ENCODE results near the gene TMUB2.

TMUB2 gene

GRCh38 chr17:44184212-44184810 is 2.5 kb upstream of the TMUB2 start:
- Histone ChIP-seq H2AFZ (ENCODE audit: low read depth, low read length, severe bottlenecking) (no peak overlapping the region), H3K9me2 (replicated peaks; ENCODE audit: insufficient read depth, low read length) (no peaks in the 10 kb centered on the region), H3K27me3 (ENCODE audit: low read length) (no peaks in the 10 kb centered on the region), H3K9ac (ENCODE audit: low read length) (no peak overlapping the region), H3K4me3 (ENCODE audit: insufficient read depth, low read length, poor library complexity, severe bottlenecking) (no peak overlapping the region), H3K79me2 (ENCODE audit: insufficient read depth, low read length) (peaks cover 62% of the 10 kb centered on the region), H3K4me2 (ENCODE audit: low read depth, low read length, poor library complexity, severe bottlenecking) (peak overlapping the region; percentile 99), H4K20me1 (ENCODE audit: low read depth, low read length) (peaks cover 4% of the 10 kb centered on the region; the same call in 1 of the 2 replicates), H3K36me3 (ENCODE audit: low read length) (0 out of 2 replicates have a peak, but pooled peaks cover 2% of the 10 kb centered on the region), H3K9me3 (ENCODE audit: insufficient read depth, low read length) (no peaks in the 10 kb centered on the region), H3F3A (ENCODE audit: insufficient read depth) (0 out of 2 replicates have a peak, but pooled peaks cover 3% of the 10 kb centered on the region), H3K27ac (ENCODE audit: low read depth, low read length) (no peak overlapping the region)
- no peak for TF ChIP-seq EZH2phosphoT487 (conservative IDR thresholded peaks at IDR 0.05; ENCODE audit: low read length)
- TF ChIP-seq CTCF (IDR thresholded peaks at IDR 0.05; ENCODE audit: insufficient read depth, low read length, poor library complexity, severe bottlenecking) = no peak

- H3K79me2 ChIP-seq (ENCODE audit: insufficient read depth, low read length) = peaks cover 53% of the 10 kb centered on the region
- no peaks in the 10 kb centered on the region for H3K36me3 ChIP-seq (ENCODE audit: low read length)
Measured at GRCh38 chr17:44187131-44187899, 543 bp downstream of the TMUB2 start.

More at GRCh38 chr17:44187131-44187899, 543 bp downstream of the TMUB2 start:
- no peaks in the 10 kb centered on the region for H3K9me2 ChIP-seq (replicated peaks; ENCODE audit: insufficient read depth, low read length)
- H3K4me2 ChIP-seq (ENCODE audit: low read depth, low read length, poor library complexity, severe bottlenecking) = peak overlapping the region; percentile 95
- peaks cover 6% of the 10 kb centered on the region; the same call in 1 of the 2 replicates for H3F3A ChIP-seq (ENCODE audit: insufficient read depth)
- peak overlapping the region; percentile 81 for H2AFZ ChIP-seq (ENCODE audit: low read depth, low read length, severe bottlenecking)
- no peaks in the 10 kb centered on the region for H3K27me3 ChIP-seq (ENCODE audit: low read length)
- H4K20me1 ChIP-seq (ENCODE audit: low read depth, low read length) = peaks cover 4% of the 10 kb centered on the region; the same call in 1 of the 2 replicates
- H3K9me3 ChIP-seq (ENCODE audit: insufficient read depth, low read length) = no peaks in the 10 kb centered on the region
- peak overlapping the region; percentile 83 for H3K27ac ChIP-seq (ENCODE audit: low read depth, low read length)
- H3K4me3 ChIP-seq (ENCODE audit: insufficient read depth, low read length, poor library complexity, severe bottlenecking) = peak overlapping the region; percentile 99
- TF ChIP-seq EZH2phosphoT487 (conservative IDR thresholded peaks at IDR 0.05; ENCODE audit: low read length) (no peak), CTCF (IDR thresholded peaks at IDR 0.05; ENCODE audit: insufficient read depth, low read length, poor library complexity, severe bottlenecking) (no peak)
- H3K9ac ChIP-seq (ENCODE audit: low read length) = peak overlapping the region; percentile 81

All from SU-DHL-6 (cell line).